GOT3 (cell line): Measurements from ENCODE around the gene CCSAP.
"Not testable (repeated sequence)": the region's sequence is repeated elsewhere in the genome, so short reads cannot be mapped to it uniquely, and the experiment has no call there.

ENCODE experiments used
- DNase-seq: peaks from one replicate; lab custom pipeline; 2025; ENCODE audit warnings: mixed read lengths; lab: John Stamatoyannopoulos, UW

Gene CCSAP

GRCh38 chr1:229325853-229326487 is 16.9 kb downstream of the CCSAP start:
- DNase-seq, result no peak

GRCh38 chr1:229325401-229325800 is 17.4 kb downstream of the CCSAP start:
- DNase-seq, result no peak

GRCh38 chr1:229323885-229324553 is 18.8 kb downstream of the CCSAP start:
- DNase-seq, result no peak

- DNase-seq, result no peak
Measured at GRCh38 chr1:229323201-229323600, 19.6 kb downstream of the CCSAP start.

GRCh38 chr1:229319487-229319886 is 23.4 kb downstream of the CCSAP start:
- DNase-seq, result no peak

- DNase-seq, result no peak
Measured at GRCh38 chr1:229318056-229318455, 24.8 kb downstream of the CCSAP start.

GRCh38 chr1:229316166-229316565 is 26.7 kb downstream of the CCSAP start:
- DNase-seq, result no peak

GRCh38 chr1:229310833-229311232 is 32.0 kb downstream of the CCSAP start:
- no peak for DNase-seq

- no peak for DNase-seq
Measured at GRCh38 chr1:229309684-229310083, 33.2 kb downstream of the CCSAP start.

GRCh38 chr1:229309074-229309473 is 33.8 kb downstream of the CCSAP start:
- DNase-seq, result no peak

- no peak for DNase-seq
Measured at GRCh38 chr1:229305392-229305791, 37.5 kb downstream of the CCSAP start.

GRCh38 chr1:229303855-229304254 is 39.0 kb downstream of the CCSAP start:
- no peak for DNase-seq

- no peak for DNase-seq
Measured at GRCh38 chr1:229302740-229303139, 40.1 kb downstream of the CCSAP start.

GRCh38 chr1:229300099-229300757 is 42.6 kb downstream of the CCSAP start:
- no peak for DNase-seq

- no peak for DNase-seq
Measured at GRCh38 chr1:229298887-229299503, 43.9 kb downstream of the CCSAP start.

- no peak for DNase-seq
Measured at GRCh38 chr1:229298420-229298819, 44.4 kb downstream of the CCSAP start.

GRCh38 chr1:229297746-229298145 is 45.1 kb downstream of the CCSAP start:
- DNase-seq, result no peak

- DNase-seq, result no peak
Measured at GRCh38 chr1:229296541-229296941, 46.3 kb downstream of the CCSAP start.

- DNase-seq, result no peak
Measured at GRCh38 chr1:229295745-229296144, 47.1 kb downstream of the CCSAP start.

GRCh38 chr1:229293528-229294204 is 49.2 kb downstream of the CCSAP start:
- DNase-seq, result no peak

- DNase-seq, result not testable (repeated sequence)
Measured at GRCh38 chr1:229291686-229292085, 51.2 kb downstream of the CCSAP start.

- DNase-seq, result no peak
Measured at GRCh38 chr1:229288516-229288915, 54.3 kb downstream of the CCSAP start.
